Lower leg skin (tissue), 4 donors: ENCODE measurements around the gene USH1G. TPM values are rescaled to one million over a fixed set of nuclear protein-coding genes. Genes with fewer than 3 reads are reported as not detected.
A peak's percentile ranks its signal among the peaks of the same experiment; 100 is the strongest.

Experiments used
- DNase-seq, 2 donors: peaks; one replicate each; pipeline ENCODE4 v3.0.0-alpha.2; 2019; ENCODE audit warnings: low spot score in 2 of 2
- H3K4me3 ChIP-seq: fragments of 200-600 bp; sonication (generic); 2 replicates; pipeline ENCODE4 v1.5.1; 2017; ENCODE audit warnings: mild to moderate bottlenecking, low read depth; ENCODE audit not compliant: poor library complexity, severe bottlenecking
- POLR2A ChIP-seq, 2 donors: fragments of 450-650 bp; IDR thresholded peaks; one replicate each; pipeline ENCODE4 v1.6.1; 2016 to 2017; ENCODE audit warnings: antibody characterized with exemption in 2 of 2, mild to moderate bottlenecking in 1 of 2, moderate library complexity in 1 of 2
- WGBS, 2 donors: methylation state at CpG; one replicate each; pipeline ENCODE4 v1.1.5; 2018; 5-methylcytosine and 5-hydroxymethylcytosine counted together
- intact Hi-C: fragments of 100-400 bp; cut with DNase I; formaldehyde crosslinking; loops from one replicate; pipeline ENCODE4 v1.15.0; 2023; ENCODE audit warnings: low total_unique reads
- total RNA-seq, 4 donors: library from RNA; depleted of rRNA; stranded (reverse); fragments of >200 nt; gene quantifications; one replicate each; pipeline ENCODE4 v1.1.0, GENCODE V29; 2016
- TF ChIP-seq, protein P1 (sequence below), 3 donors: fragments of 450-650 bp; IDR thresholded peaks; one replicate each; pipeline ENCODE4 v1.5.1; 2016; ENCODE audit warnings: antibody characterized with exemption in 3 of 3, mild to moderate bottlenecking in 3 of 3, moderate library complexity in 2 of 3

The USH1G gene
- total RNA-seq, 4 donors from 2014 or later = 0.67 to 2.6 (median 2.1) TPM

GRCh38 chr17:74968361-74968780, 45.3 kb upstream of the USH1G start:
- WGBS, 2 donors = 50 to 58% methylated on average over 5 of the region's 5 CpGs
- peak in 1 of 2 donors; percentile 83 for DNase-seq
- H3K4me3 ChIP-seq = no peak overlapping the region
- TF ChIP-seq POLR2A (IDR thresholded peaks at IDR 0.05) = no peak
- intact Hi-C loops = loop anchor here (10.0 kb wide), 1 partner anchor 226 kb away; no protein-coding TSS in a partner anchor

GRCh38 chr17:74964988-74965622, 42.0 kb upstream of the USH1G start:
- no peak overlapping the region for H3K4me3 ChIP-seq
- DNase-seq = no peak
- intact Hi-C loops = loop anchor here (10.0 kb wide), 1 partner anchor 230 kb away; no protein-coding TSS in a partner anchor
- WGBS, 2 donors = 59 to 60% methylated on average over 12 to 14 of the region's 14 CpGs
- no peak for TF ChIP-seq POLR2A (IDR thresholded peaks at IDR 0.05)
- TF ChIP-seq, protein P1, sequence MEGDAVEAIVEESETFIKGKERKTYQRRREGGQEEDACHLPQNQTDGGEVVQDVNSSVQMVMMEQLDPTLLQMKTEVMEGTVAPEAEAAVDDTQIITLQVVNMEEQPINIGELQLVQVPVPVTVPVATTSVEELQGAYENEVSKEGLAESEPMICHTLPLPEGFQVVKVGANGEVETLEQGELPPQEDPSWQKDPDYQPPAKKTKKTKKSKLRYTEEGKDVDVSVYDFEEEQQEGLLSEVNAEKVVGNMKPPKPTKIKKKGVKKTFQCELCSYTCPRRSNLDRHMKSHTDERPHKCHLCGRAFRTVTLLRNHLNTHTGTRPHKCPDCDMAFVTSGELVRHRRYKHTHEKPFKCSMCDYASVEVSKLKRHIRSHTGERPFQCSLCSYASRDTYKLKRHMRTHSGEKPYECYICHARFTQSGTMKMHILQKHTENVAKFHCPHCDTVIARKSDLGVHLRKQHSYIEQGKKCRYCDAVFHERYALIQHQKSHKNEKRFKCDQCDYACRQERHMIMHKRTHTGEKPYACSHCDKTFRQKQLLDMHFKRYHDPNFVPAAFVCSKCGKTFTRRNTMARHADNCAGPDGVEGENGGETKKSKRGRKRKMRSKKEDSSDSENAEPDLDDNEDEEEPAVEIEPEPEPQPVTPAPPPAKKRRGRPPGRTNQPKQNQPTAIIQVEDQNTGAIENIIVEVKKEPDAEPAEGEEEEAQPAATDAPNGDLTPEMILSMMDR (IDR thresholded peaks at IDR 0.05) = no peak

GRCh38 chr17:74964246-74964761, 41.2 kb upstream of the USH1G start:
- intact Hi-C loops = loop anchor here (10.0 kb wide), 1 partner anchor 230 kb away; no protein-coding TSS in a partner anchor
- no peak for DNase-seq
- WGBS, 2 donors = 75 to 84% methylated on average over 12 of the region's 12 CpGs
- no peak overlapping the region for H3K4me3 ChIP-seq
- TF ChIP-seq, protein P1 (IDR thresholded peaks at IDR 0.05) = no peak
- TF ChIP-seq POLR2A (IDR thresholded peaks at IDR 0.05) = no peak

- TF ChIP-seq POLR2A (IDR thresholded peaks at IDR 0.05) = no peak
- TF ChIP-seq, protein P1 (IDR thresholded peaks at IDR 0.05) = no peak
Measured at GRCh38 chr17:74963656-74964055, 40.6 kb upstream of the USH1G start.

DNA sequence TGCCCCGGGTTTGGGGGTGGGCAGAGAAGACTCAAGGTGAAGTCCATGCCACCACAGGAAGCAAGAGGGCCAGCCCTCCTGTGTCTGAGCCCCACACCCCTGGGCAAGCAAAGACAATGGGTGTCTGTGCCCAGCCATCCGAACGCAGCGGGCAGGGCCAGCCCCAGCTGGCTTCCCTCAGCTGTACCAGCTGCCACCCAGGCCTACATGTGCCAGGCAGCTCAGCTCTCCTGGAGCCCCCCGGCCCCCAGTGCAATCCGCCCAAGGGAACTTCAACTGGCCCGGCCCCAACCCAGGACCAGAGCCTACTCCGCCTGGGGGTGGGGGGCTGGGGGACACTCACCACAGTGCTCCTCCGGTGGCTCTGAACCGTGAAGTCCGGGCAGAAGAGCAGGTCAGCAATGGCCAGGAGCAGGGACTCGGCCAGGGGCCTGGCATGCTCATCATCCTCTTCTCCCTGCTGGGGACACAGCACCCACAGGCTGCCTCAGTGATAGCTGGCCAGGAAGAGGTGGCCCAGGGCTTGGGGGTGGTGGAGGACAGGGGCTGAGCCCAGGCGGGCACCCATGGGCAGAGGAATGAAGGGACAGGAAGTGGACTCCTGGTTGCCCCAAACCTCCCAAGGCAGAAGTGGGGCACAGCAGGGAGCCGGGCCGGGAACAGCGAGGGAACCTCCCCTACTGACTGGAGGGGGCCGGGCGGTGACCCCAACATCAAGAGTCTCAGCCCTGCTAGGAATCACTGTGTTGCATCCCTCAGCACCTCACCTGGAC, 39.8 kb upstream of the USH1G start:
- TF ChIP-seq, protein P1 (IDR thresholded peaks at IDR 0.05) = no peak
- no peak for TF ChIP-seq POLR2A (IDR thresholded peaks at IDR 0.05)
- DNase-seq = no peak
- WGBS, 2 donors = 77 to 90% methylated on average over 14 to 18 of the region's 18 CpGs
- H3K4me3 ChIP-seq = no peak overlapping the region
- intact Hi-C loops = loop anchor here (10.0 kb wide), 1 partner anchor 232 kb away; no protein-coding TSS in a partner anchor

More at GRCh38 chr17:74963656-74964055, 40.6 kb upstream of the USH1G start:
- no peak overlapping the region for H3K4me3 ChIP-seq
- WGBS, 2 donors = 70 to 71% methylated on average over 7 to 12 of the region's 12 CpGs
- DNase-seq = no peak
- intact Hi-C loops = loop anchor here (10.0 kb wide), 1 partner anchor 231 kb away; no protein-coding TSS in a partner anchor
